GM21723 (cell line): ENCODE measurements around the gene BIN1.

Experiments
- ATAC-seq: cut with Tn5 transposase; IDR thresholded peaks from one replicate; pipeline ENCODE4 v1.9.1; 2021; ENCODE audit warnings: mild to moderate bottlenecking, moderate library complexity; ENCODE audit not compliant: unreplicated experiment

Gene BIN1

GRCh38 chr2:127076924-127077323, 30.0 kb downstream of the BIN1 start:
- no peak for ATAC-seq

- ATAC-seq, result no peak
Observed at GRCh38 chr2:127076290-127076689, 30.7 kb downstream of the BIN1 start.

- ATAC-seq, result no peak
Observed at GRCh38 chr2:127075821-127076220, 31.1 kb downstream of the BIN1 start.

GRCh38 chr2:127074936-127075335, 32.0 kb downstream of the BIN1 start:
- no peak for ATAC-seq

DNA sequence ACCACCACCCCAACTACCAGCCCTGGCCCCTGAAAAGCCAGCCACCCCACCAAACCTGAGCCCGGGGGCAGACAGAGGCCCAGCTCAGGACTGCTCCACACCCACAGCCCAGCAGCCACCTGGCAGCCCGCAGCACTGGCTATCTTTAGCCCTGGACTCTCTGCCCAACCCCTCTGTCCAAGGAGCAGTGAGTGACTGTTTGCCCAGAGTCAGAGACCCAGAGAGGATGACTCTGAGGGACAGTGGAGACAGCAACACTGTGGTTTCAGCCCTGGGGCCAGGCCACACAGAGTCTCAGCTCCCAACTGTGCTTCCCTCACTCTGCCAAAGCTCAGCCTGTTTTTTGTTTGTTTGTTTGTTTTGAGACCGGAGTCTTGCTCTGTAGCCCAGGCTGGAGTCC, 32.6 kb downstream of the BIN1 start:
- ATAC-seq, result no peak

GRCh38 chr2:127072970-127073369, 34.0 kb downstream of the BIN1 start:
- ATAC-seq, result no peak

GRCh38 chr2:127072396-127072795, 34.6 kb downstream of the BIN1 start:
- ATAC-seq, result no peak

- ATAC-seq, result no peak
Observed at GRCh38 chr2:127071901-127072328, 35.0 kb downstream of the BIN1 start.

DNA sequence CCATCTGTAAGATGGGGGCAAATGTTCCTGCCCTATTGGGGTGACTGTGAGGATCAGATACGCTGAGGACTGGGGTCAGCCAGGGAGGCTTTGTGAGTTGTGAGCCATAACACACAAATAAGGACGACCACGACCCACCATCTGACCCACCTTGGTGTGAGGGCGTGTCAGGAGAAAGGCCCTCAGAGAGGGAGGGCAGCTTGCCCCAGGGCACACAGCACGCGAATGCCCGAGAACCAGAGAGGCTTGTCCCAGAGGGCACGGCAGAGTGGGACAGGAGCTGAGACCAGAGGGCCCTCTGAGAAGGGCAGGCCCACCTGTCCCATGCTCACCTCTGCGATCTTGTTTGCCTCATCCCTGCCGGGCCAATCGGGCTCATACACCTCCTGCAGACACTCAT, 36.7 kb downstream of the BIN1 start:
- no peak for ATAC-seq

DNA sequence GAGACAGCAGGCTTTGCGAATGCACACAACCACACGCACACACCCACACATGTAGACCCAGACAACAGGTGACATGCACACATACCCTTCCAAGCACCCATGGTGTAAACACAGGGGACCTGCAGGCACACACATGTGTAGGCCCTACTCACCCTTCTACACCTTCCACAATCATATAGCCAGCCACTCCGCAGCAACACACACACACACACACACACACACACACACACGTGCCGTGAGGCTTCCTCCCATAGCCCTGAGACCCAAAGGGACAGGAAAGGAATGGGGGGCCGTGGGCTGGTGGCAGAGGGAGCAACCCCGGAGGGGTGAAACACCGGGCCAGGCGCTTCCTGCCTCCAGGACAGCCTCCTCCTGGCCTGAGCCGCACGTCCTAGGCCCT, 37.4 kb downstream of the BIN1 start:
- ATAC-seq, result no peak

GRCh38 chr2:127069003-127069402, 38.0 kb downstream of the BIN1 start:
- ATAC-seq, result no peak

GRCh38 chr2:127068351-127068741, 38.6 kb downstream of the BIN1 start:
- ATAC-seq, result no peak

GRCh38 chr2:127067620-127068350, 39.2 kb downstream of the BIN1 start:
- peak; percentile 48 for ATAC-seq

DNA sequence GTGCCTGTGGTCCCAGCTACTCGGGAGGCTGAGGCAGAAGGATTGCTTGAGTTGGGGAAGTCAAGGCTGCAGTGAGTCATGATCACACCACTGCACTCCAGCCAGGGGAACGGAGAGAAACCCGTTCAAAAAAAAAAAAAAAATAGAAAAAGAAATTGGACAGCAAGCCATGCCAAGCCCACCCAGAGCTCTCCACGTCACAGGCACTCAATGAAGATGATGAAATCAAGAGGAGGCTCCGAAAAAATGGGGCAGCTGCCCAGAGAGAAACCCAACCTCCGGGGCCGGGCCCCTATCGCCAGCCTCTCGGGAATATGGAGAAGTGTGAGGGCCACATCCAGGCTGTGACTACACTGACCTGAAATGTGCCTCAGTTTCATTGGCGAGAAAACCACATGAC, 40.0 kb downstream of the BIN1 start:
- ATAC-seq, result no peak

DNA sequence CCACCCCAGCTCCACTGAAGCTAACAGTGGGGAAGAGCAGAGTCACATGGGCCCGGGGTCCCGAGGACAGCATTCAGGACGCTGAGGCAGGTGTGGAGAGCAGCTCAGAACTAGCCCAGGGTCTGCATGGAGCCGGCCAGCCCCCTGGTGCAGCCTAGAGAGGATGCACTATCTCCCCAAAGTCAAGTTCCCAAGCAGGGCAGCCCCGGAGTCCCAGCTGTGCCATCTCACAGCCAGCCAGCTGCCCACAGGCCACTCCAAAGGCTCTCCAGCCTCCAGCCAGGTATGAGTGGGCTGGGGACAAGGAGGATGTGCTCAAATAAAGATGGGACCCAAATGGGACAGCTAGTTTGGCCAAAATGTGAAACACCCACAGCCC, 41.0 kb downstream of the BIN1 start:
- no peak for ATAC-seq

GRCh38 chr2:127065299-127065939, 41.5 kb downstream of the BIN1 start:
- ATAC-seq, result no peak

- ATAC-seq, result peak; percentile 78
Observed at GRCh38 chr2:127064642-127065250, 42.2 kb downstream of the BIN1 start.

GRCh38 chr2:127063701-127064590, 43.0 kb downstream of the BIN1 start:
- ATAC-seq, result no peak

DNA sequence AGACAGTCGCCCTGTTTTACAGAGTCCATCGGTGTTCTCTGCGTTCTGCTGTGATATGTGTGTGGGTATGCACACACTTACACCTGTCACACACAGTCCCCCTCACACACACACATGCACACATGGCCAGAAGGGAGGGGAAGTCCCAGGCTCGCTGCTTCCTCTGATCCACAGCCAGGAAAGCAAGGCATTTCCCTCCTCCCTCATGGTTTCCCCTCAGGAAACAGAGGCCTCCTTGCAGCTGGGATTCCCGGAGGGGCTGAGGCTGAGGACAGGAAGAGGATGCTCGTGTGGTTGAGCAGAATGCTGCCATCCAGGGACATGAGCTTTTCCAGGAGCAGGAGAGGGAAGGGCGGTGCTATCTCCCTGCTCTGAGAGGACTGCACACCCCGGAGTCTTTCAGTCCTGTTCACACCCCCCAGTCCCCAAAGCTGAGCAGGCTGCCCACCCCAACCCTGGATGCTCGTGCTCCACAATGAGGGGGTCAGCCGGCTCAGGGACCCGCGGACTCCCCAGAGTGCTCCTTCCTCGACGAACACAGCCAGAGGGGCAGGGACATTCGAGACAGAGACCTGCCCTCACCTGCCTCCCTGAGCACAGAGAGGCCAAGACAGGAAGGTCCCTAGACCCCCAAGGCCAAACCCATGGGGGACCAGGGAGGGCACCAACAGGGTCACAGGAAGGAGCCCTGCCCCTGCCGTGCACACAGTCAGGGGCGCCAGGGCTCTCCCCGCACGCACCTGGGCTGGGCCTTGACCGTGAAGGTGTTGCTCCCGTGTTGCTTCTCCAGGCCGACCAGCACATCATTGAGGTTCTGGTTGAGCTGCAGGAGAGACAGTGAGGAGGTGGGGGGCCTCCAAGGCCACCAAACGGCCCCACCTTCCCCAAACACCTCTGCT, 45.3 kb downstream of the BIN1 start:
- ATAC-seq, result no peak

DNA sequence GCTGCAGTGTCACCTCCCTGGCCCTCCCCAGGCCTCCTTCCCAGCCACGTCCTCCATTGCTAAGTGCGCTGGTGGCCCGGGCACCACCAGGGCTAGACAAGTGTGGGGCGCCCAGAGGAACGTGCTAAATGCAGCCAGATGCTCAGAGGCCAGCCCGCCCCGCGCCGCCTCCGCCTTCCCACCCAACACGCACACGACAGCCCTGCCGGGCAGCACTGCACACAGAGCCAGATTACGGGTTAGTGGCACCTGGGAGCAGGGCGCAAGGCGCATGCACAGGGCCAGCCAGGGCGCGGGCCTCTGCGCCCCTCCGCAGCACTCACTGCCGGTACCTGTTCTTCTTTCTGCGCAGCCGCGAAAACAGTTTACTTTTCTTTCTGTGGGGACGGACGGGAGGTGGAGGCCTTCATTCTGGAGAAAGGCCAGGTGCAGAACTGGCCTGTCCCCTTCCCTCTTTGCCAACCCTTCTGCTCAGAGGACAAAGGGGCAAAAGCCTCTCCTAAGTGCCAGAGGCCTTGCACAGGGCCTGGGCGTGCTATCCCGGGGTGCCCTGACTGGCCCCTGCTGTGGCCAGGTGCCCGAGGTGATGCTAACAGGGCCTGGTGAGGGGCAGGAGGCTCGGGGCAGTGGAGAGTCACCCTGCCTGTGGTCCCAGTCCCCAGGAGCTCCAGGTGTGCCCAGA, 46.5 kb downstream of the BIN1 start:
- ATAC-seq, result no peak
